ENCODE data around the gene FUT6.

FUT6 gene

GRCh38 chr19:5811117-5811516 lies 28.4 kb downstream of the FUT6 start:
- no peak overlapping the region for H2BK5ac ChIP-seq (ENCODE audit: low read depth, low read length, poor library complexity)
- H4K12ac ChIP-seq (ENCODE audit: low read depth, low read length), result no peak overlapping the region
- no peak overlapping the region for H3K23ac ChIP-seq (ENCODE audit: low read length)
- no peak overlapping the region for H2AK5ac ChIP-seq (ENCODE audit: low read length)
- H3K36me3 ChIP-seq (ENCODE audit: control insufficient read depth in 1 of 2, insufficient read depth in 2 of 2, low read length in 2 of 2), result no peaks in the 10 kb centered on the region
- no CpG with 5 or more reads among the region's 4 CpGs for WGBS (ENCODE audit: extremely low coverage, insufficient coverage, insufficient read length)
- no peak overlapping the region for H2BK120ac ChIP-seq (ENCODE audit: insufficient read depth, low read length, poor library complexity)
- H2AFZ ChIP-seq (ENCODE audit: insufficient read depth, low read length, poor library complexity), result no peak overlapping the region
- H3K27me3 ChIP-seq (ENCODE audit: insufficient read depth, low read length), result no peaks in the 10 kb centered on the region
- H3K9me3 ChIP-seq (ENCODE audit: insufficient read depth, low read depth, low read length), result no peaks in the 10 kb centered on the region
- H4K91ac ChIP-seq (ENCODE audit: low read depth, low read length), result no peak overlapping the region
- H3K4me1 ChIP-seq (ENCODE audit: control insufficient read depth in 1 of 2, insufficient read depth in 2 of 2, low read length in 2 of 2), result no peaks in the 10 kb centered on the region
- H3K79me2 ChIP-seq (ENCODE audit: control insufficient read depth, insufficient read depth, low read length, poor library complexity), result no peaks in the 10 kb centered on the region
- H3K79me1 ChIP-seq (ENCODE audit: low read length), result no peaks in the 10 kb centered on the region
- H3K9ac ChIP-seq (ENCODE audit: low read length), result no peak overlapping the region
- H3K4me3 ChIP-seq (ENCODE audit: low read depth, low read length), result no peak overlapping the region
- no peak for DNase-seq
- no peak overlapping the region for H3K4ac ChIP-seq (ENCODE audit: low read depth, low read length)
- H2BK12ac ChIP-seq (ENCODE audit: low read length), result no peak overlapping the region
- no peak overlapping the region for H4K8ac ChIP-seq (ENCODE audit: low read depth, low read length)
- H3K14ac ChIP-seq (ENCODE audit: low read length), result no peak overlapping the region
- H3K4me2 ChIP-seq (ENCODE audit: low read length), result no peak overlapping the region
- H3K27ac ChIP-seq (ENCODE audit: low read depth, low read length), result no peak overlapping the region
- no peak overlapping the region for H3K18ac ChIP-seq (ENCODE audit: low read length)

- no peaks in the 10 kb centered on the region for H3K9me3 ChIP-seq (ENCODE audit: insufficient read depth, low read depth, low read length)
- DNase-seq, result no peak
- H2AFZ ChIP-seq (ENCODE audit: insufficient read depth, low read length, poor library complexity), result no peak overlapping the region
- no peak overlapping the region for H3K4me3 ChIP-seq (ENCODE audit: low read depth, low read length)
- no peak overlapping the region for H3K23ac ChIP-seq (ENCODE audit: low read length)
- H4K12ac ChIP-seq (ENCODE audit: low read depth, low read length), result no peak overlapping the region
- H2BK5ac ChIP-seq (ENCODE audit: low read depth, low read length, poor library complexity), result no peak overlapping the region
- H4K8ac ChIP-seq (ENCODE audit: low read depth, low read length), result no peak overlapping the region
- H3K27ac ChIP-seq (ENCODE audit: low read depth, low read length), result no peak overlapping the region
- H3K36me3 ChIP-seq (ENCODE audit: control insufficient read depth in 1 of 2, insufficient read depth in 2 of 2, low read length in 2 of 2), result no peaks in the 10 kb centered on the region
- no peak overlapping the region for H3K4me2 ChIP-seq (ENCODE audit: low read length)
- H3K27me3 ChIP-seq (ENCODE audit: insufficient read depth, low read length), result peaks cover 5% of the 10 kb centered on the region
- no peak overlapping the region for H2BK120ac ChIP-seq (ENCODE audit: insufficient read depth, low read length, poor library complexity)
- no peak overlapping the region for H3K14ac ChIP-seq (ENCODE audit: low read length)
- H2AK5ac ChIP-seq (ENCODE audit: low read length), result no peak overlapping the region
- no peaks in the 10 kb centered on the region for H3K79me2 ChIP-seq (ENCODE audit: control insufficient read depth, insufficient read depth, low read length, poor library complexity)
- no peak overlapping the region for H3K18ac ChIP-seq (ENCODE audit: low read length)
- H3K9ac ChIP-seq (ENCODE audit: low read length), result no peak overlapping the region
- H2BK12ac ChIP-seq (ENCODE audit: low read length), result no peak overlapping the region
- H4K91ac ChIP-seq (ENCODE audit: low read depth, low read length), result peak overlapping the region; percentile 34
- no peak overlapping the region for H3K4ac ChIP-seq (ENCODE audit: low read depth, low read length)
- no peaks in the 10 kb centered on the region for H3K79me1 ChIP-seq (ENCODE audit: low read length)
- H3K4me1 ChIP-seq (ENCODE audit: control insufficient read depth in 1 of 2, insufficient read depth in 2 of 2, low read length in 2 of 2), result peaks cover 0 to 2% of the 10 kb centered on the region in 2 experiments
- no CpG with 5 or more reads among the region's 10 CpGs for WGBS (ENCODE audit: extremely low coverage, insufficient coverage, insufficient read length)
Measured at GRCh38 chr19:5809469-5809868, 30.0 kb downstream of the FUT6 start.

GRCh38 chr19:5809053-5809452 lies 30.4 kb downstream of the FUT6 start:
- Histone ChIP-seq H3K23ac (ENCODE audit: low read length) (no peak overlapping the region), H3K4me2 (ENCODE audit: low read length) (no peak overlapping the region), H2BK12ac (ENCODE audit: low read length) (no peak overlapping the region), H2BK120ac (ENCODE audit: insufficient read depth, low read length, poor library complexity) (no peak overlapping the region), H3K9ac (ENCODE audit: low read length) (no peak overlapping the region), H3K79me2 (ENCODE audit: control insufficient read depth, insufficient read depth, low read length, poor library complexity) (no peaks in the 10 kb centered on the region), H3K14ac (ENCODE audit: low read length) (no peak overlapping the region), H4K12ac (ENCODE audit: low read depth, low read length) (no peak overlapping the region), H3K4me1 (ENCODE audit: control insufficient read depth in 1 of 2, insufficient read depth in 2 of 2, low read length in 2 of 2) (peaks cover 0 to 2% of the 10 kb centered on the region in 2 experiments), H3K79me1 (ENCODE audit: low read length) (no peaks in the 10 kb centered on the region), H2AK5ac (ENCODE audit: low read length) (no peak overlapping the region), H2AFZ (ENCODE audit: insufficient read depth, low read length, poor library complexity) (no peak overlapping the region), H3K4me3 (ENCODE audit: low read depth, low read length) (no peak overlapping the region), H3K4ac (ENCODE audit: low read depth, low read length) (no peak overlapping the region), H3K27me3 (ENCODE audit: insufficient read depth, low read length) (peaks cover 5% of the 10 kb centered on the region), H4K8ac (ENCODE audit: low read depth, low read length) (no peak overlapping the region), H3K36me3 (ENCODE audit: control insufficient read depth in 1 of 2, insufficient read depth in 2 of 2, low read length in 2 of 2) (no peaks in the 10 kb centered on the region), H4K91ac (ENCODE audit: low read depth, low read length) (peak overlapping the region; percentile 34), H3K18ac (ENCODE audit: low read length) (no peak overlapping the region), H3K9me3 (ENCODE audit: insufficient read depth, low read depth, low read length) (no peaks in the 10 kb centered on the region), H3K27ac (ENCODE audit: low read depth, low read length) (no peak overlapping the region), H2BK5ac (ENCODE audit: low read depth, low read length, poor library complexity) (no peak overlapping the region)
- WGBS (ENCODE audit: extremely low coverage, insufficient coverage, insufficient read length), result no CpG with 5 or more reads among the region's 9 CpGs
- DNase-seq, result peak in 1 of 2 donors; percentile 37

- Histone ChIP-seq H3K79me2 (ENCODE audit: control insufficient read depth, insufficient read depth, low read length, poor library complexity) (no peaks in the 10 kb centered on the region), H3K9ac (ENCODE audit: low read length) (no peak overlapping the region), H4K12ac (ENCODE audit: low read depth, low read length) (no peak overlapping the region), H2AK5ac (ENCODE audit: low read length) (no peak overlapping the region), H2BK120ac (ENCODE audit: insufficient read depth, low read length, poor library complexity) (no peak overlapping the region), H3K9me3 (ENCODE audit: insufficient read depth, low read depth, low read length) (no peaks in the 10 kb centered on the region), H2AFZ (ENCODE audit: insufficient read depth, low read length, poor library complexity) (no peak overlapping the region), H2BK5ac (ENCODE audit: low read depth, low read length, poor library complexity) (no peak overlapping the region), H3K23ac (ENCODE audit: low read length) (no peak overlapping the region), H3K79me1 (ENCODE audit: low read length) (no peaks in the 10 kb centered on the region), H3K18ac (ENCODE audit: low read length) (no peak overlapping the region), H4K91ac (ENCODE audit: low read depth, low read length) (no peak overlapping the region), H3K4me3 (ENCODE audit: low read depth, low read length) (no peak overlapping the region), H3K4ac (ENCODE audit: low read depth, low read length) (no peak overlapping the region), H2BK12ac (ENCODE audit: low read length) (no peak overlapping the region), H4K8ac (ENCODE audit: low read depth, low read length) (no peak overlapping the region), H3K4me2 (ENCODE audit: low read length) (no peak overlapping the region), H3K14ac (ENCODE audit: low read length) (no peak overlapping the region), H3K4me1 (ENCODE audit: control insufficient read depth in 1 of 2, insufficient read depth in 2 of 2, low read length in 2 of 2) (peaks cover 5 to 7% of the 10 kb centered on the region in 2 experiments), H3K27me3 (ENCODE audit: insufficient read depth, low read length) (peaks cover 5% of the 10 kb centered on the region), H3K36me3 (ENCODE audit: control insufficient read depth in 1 of 2, insufficient read depth in 2 of 2, low read length in 2 of 2) (no peaks in the 10 kb centered on the region), H3K27ac (ENCODE audit: low read depth, low read length) (no peak overlapping the region)
- no CpG with 5 or more reads among the region's 21 CpGs for WGBS (ENCODE audit: extremely low coverage, insufficient coverage, insufficient read length)
- no peak for DNase-seq
Measured at GRCh38 chr19:5808120-5808816, 31.2 kb downstream of the FUT6 start.

Data from trophoblast cell (in vitro differentiated cells and primary cell).